Measurements from ENCODE around the gene ZEB1.
"Not testable (repeated sequence)": the region's sequence is repeated elsewhere in the genome, so short reads cannot be mapped to it uniquely, and the experiment has no call there.

ZEB1 gene

GRCh38 chr10:31427334-31427733 is 108.3 kb downstream of the ZEB1 start:
- not testable (repeated sequence) for DNase-seq

GRCh38 chr10:31428499-31428898 is 109.5 kb downstream of the ZEB1 start:
- DNase-seq: not testable (repeated sequence)

GRCh38 chr10:31431021-31431420 is 112.0 kb downstream of the ZEB1 start:
- no peak for DNase-seq

- no peak for DNase-seq
These were observed 118.9 kb downstream of the ZEB1 start for GRCh38 chr10:31437959-31438358.

- no peak for DNase-seq
These were observed 132.8 kb downstream of the ZEB1 start for GRCh38 chr10:31451766-31452165.

GRCh38 chr10:31456468-31456867 is 137.5 kb downstream of the ZEB1 start:
- no peak for DNase-seq

- DNase-seq: no peak
These were observed 138.8 kb downstream of the ZEB1 start for GRCh38 chr10:31457858-31458257.

- DNase-seq: no peak
These were observed 140.0 kb downstream of the ZEB1 start for GRCh38 chr10:31458974-31459373.

GRCh38 chr10:31460242-31460641 is 141.2 kb downstream of the ZEB1 start:
- DNase-seq: no peak

- DNase-seq: no peak
These were observed 145.5 kb downstream of the ZEB1 start for GRCh38 chr10:31464552-31464951.

- no peak for DNase-seq
These were observed 147.3 kb downstream of the ZEB1 start for GRCh38 chr10:31466313-31466712.

- no peak for DNase-seq
These were observed 148.9 kb downstream of the ZEB1 start for GRCh38 chr10:31467791-31468535.

GRCh38 chr10:31468536-31468859 is 149.5 kb downstream of the ZEB1 start:
- DNase-seq: no peak

GRCh38 chr10:31475519-31475918 is 156.5 kb downstream of the ZEB1 start:
- DNase-seq: no peak

GRCh38 chr10:31476088-31476487 is 157.1 kb downstream of the ZEB1 start:
- no peak for DNase-seq

GRCh38 chr10:31477584-31477983 is 158.6 kb downstream of the ZEB1 start:
- no peak for DNase-seq

- DNase-seq: no peak
These were observed 160.7 kb downstream of the ZEB1 start for GRCh38 chr10:31479752-31480151.

- DNase-seq: no peak
These were observed 164.5 kb downstream of the ZEB1 start for GRCh38 chr10:31483546-31483945.

- no peak for DNase-seq
These were observed 165.6 kb downstream of the ZEB1 start for GRCh38 chr10:31484431-31485135.

GRCh38 chr10:31490858-31491504 is 172.0 kb downstream of the ZEB1 start:
- peak; percentile 14 for DNase-seq

GRCh38 chr10:31507427-31507826 is 188.4 kb downstream of the ZEB1 start:
- DNase-seq: no peak

GRCh38 chr10:31508234-31508633 is 189.2 kb downstream of the ZEB1 start:
- no peak for DNase-seq

- no peak for DNase-seq
These were observed 189.9 kb downstream of the ZEB1 start for GRCh38 chr10:31508882-31509281.

- DNase-seq: no peak
These were observed 191.0 kb downstream of the ZEB1 start for GRCh38 chr10:31509989-31510388.

Measured in NCI-H1105 treated with DMSO at 0.1 percent for 48 hours (cell line).